Breast epithelium (tissue), 4 donors: ENCODE results near the gene PIP5K1B. TPM values are rescaled to one million over a fixed set of nuclear protein-coding genes. Genes with fewer than 3 reads are reported as not detected.

ENCODE experiments used
- DNase-seq, 2 donors: peaks; one replicate each; pipeline ENCODE4 v3.0.0-alpha.2; 2019; ENCODE audit warnings: low spot score in 2 of 2
- H3K27ac ChIP-seq, 2 donors: fragments of 200-600 bp; sonication (generic) in 1 of 2; one replicate each; pipeline ENCODE4 v1.5.1; 2016 to 2019; ENCODE audit warnings: mild to moderate bottlenecking in 1 of 2
- H3K27me3 ChIP-seq, 2 donors: fragments of 200-600 bp; sonication (generic) in 1 of 2; one replicate each; pipeline versions ENCODE4 v1.5.1 to v1.6.0; 2017 to 2019; ENCODE audit warnings: control low read depth in 1 of 2, mild to moderate bottlenecking in 1 of 2
- H3K36me3 ChIP-seq: fragments of 200-600 bp; one replicate; pipeline ENCODE4 v1.5.1; 2019
- H3K4me1 ChIP-seq, 2 donors: fragments of 200-600 bp; sonication (generic); one replicate each; pipeline ENCODE4 v1.5.1; 2016 to 2019; ENCODE audit warnings: control low read depth in 1 of 2
- H3K4me3 ChIP-seq, 3 donors: fragments of 200-600 bp; sonication (generic); 1 replicate in 2 of 3; 2 replicates in 1 of 3; pipeline ENCODE4 v1.5.1; 2016 to 2019; ENCODE audit warnings: mild to moderate bottlenecking in 3 of 3, moderate library complexity in 2 of 3
- H3K9me3 ChIP-seq, 2 donors: fragments of 200-600 bp; sonication (generic) in 1 of 2; one replicate each; pipeline ENCODE4 v1.5.1; 2016 to 2019; ENCODE audit warnings: control low read depth in 1 of 2
- CTCF ChIP-seq, 3 donors: fragments of 450-650 bp; IDR thresholded peaks; one replicate each; pipeline ENCODE4 v1.5.1; 2016 to 2017; ENCODE audit warnings: antibody characterized with exemption in 3 of 3, mild to moderate bottlenecking in 3 of 3, moderate library complexity in 3 of 3
- POLR2A ChIP-seq: fragments of 450-650 bp; IDR thresholded peaks from one replicate; pipeline ENCODE4 v1.6.1; 2016; ENCODE audit warnings: antibody characterized with exemption, mild to moderate bottlenecking, moderate library complexity
- POLR2AphosphoS5 ChIP-seq, 3 donors: sonication (generic); formaldehyde crosslinking; IDR thresholded peaks; one replicate each; pipeline ENCODE4 v1.6.1; 2017; ENCODE audit warnings: antibody characterized with exemption in 3 of 3
- intact Hi-C: fragments of 100-400 bp; cut with DNase I; formaldehyde crosslinking; loops from one replicate; pipeline ENCODE4 v1.15.1; 2023; ENCODE audit warnings: low total_unique reads
- total RNA-seq, 3 donors: library from RNA; depleted of rRNA; stranded (reverse); fragments of >200 nt; gene quantifications; one replicate each; pipeline ENCODE4 v1.1.0, GENCODE V29; 2016

The PIP5K1B gene
- total RNA-seq, 3 donors from 2014 or later: 0.80 to 11.1 (median 9.8) TPM

GRCh38 chr9:69009708-69010107 lies 304.7 kb downstream of the PIP5K1B start:
- Histone ChIP-seq H3K9me3 (no peaks in the 10 kb centered on the region), H3K4me1 (no peaks in the 10 kb centered on the region), H3K27me3 (no peaks in the 10 kb centered on the region), H3K27ac (no peak overlapping the region), H3K36me3 (no peaks in the 10 kb centered on the region), H3K4me3 (no peak overlapping the region)
- intact Hi-C loops: no loop called here
- DNase-seq: no peak
- no peak for TF ChIP-seq CTCF (IDR thresholded peaks at IDR 0.05)
- no peak for TF ChIP-seq POLR2AphosphoS5 (IDR thresholded peaks at IDR 0.05)
- no peak for TF ChIP-seq POLR2A

GRCh38 chr9:69012696-69013381 lies 307.8 kb downstream of the PIP5K1B start:
- Histone ChIP-seq H3K27ac (no peak overlapping the region), H3K9me3 (no peaks in the 10 kb centered on the region), H3K27me3 (no peaks in the 10 kb centered on the region), H3K4me1 (no peaks in the 10 kb centered on the region), H3K36me3 (no peaks in the 10 kb centered on the region), H3K4me3 (no peak overlapping the region)
- TF ChIP-seq CTCF (IDR thresholded peaks at IDR 0.05) (no peak), POLR2A (no peak), POLR2AphosphoS5 (IDR thresholded peaks at IDR 0.05) (no peak)
- intact Hi-C loops: no loop called here
- DNase-seq: no peak

- no peaks in the 10 kb centered on the region for H3K4me1 ChIP-seq
- no peak overlapping the region for H3K4me3 ChIP-seq
- no peaks in the 10 kb centered on the region for H3K36me3 ChIP-seq
- TF ChIP-seq CTCF (IDR thresholded peaks at IDR 0.05): no peak
- no peak for TF ChIP-seq POLR2A
- no peak for TF ChIP-seq POLR2AphosphoS5 (IDR thresholded peaks at IDR 0.05)
- no peaks in the 10 kb centered on the region for H3K9me3 ChIP-seq
- no peak overlapping the region for H3K27ac ChIP-seq
- intact Hi-C loops: no loop called here
- DNase-seq: no peak
- no peaks in the 10 kb centered on the region for H3K27me3 ChIP-seq
Observed at GRCh38 chr9:69013382-69013727, 308.3 kb downstream of the PIP5K1B start.

- intact Hi-C loops: no loop called here
Observed at GRCh38 chr9:69014013-69014412, 309.0 kb downstream of the PIP5K1B start, which contains the start of gene PRKACG. PRKACG (minus strand) TSS chr9:69014113; CDS start chr9:69014092, 21 bp downstream.

More at GRCh38 chr9:69014013-69014412, 309.0 kb downstream of the PIP5K1B start, which contains the start of gene PRKACG:
- no peaks in the 10 kb centered on the region for H3K9me3 ChIP-seq
- H3K27me3 ChIP-seq: no peaks in the 10 kb centered on the region
- no peaks in the 10 kb centered on the region for H3K36me3 ChIP-seq
- H3K27ac ChIP-seq: no peak within 1 kb of the TSS
- TF ChIP-seq CTCF (IDR thresholded peaks at IDR 0.05) (no peak), POLR2AphosphoS5 (IDR thresholded peaks at IDR 0.05) (no peak), POLR2A (no peak)
- H3K4me1 ChIP-seq: no peaks in the 10 kb centered on the region
- H3K4me3 ChIP-seq: no peak within 1 kb of the TSS
- no peak for DNase-seq
